Kidney (tissue), 14 donors: ENCODE measurements around the gene RNF225. TPM values are rescaled to one million over a fixed set of nuclear protein-coding genes. Genes with fewer than 3 reads are reported as not detected.
A peak's percentile ranks its signal among the peaks of the same experiment; 100 is the strongest.

Experiments used
- DNase-seq, 5 donors: peaks; one replicate each; pipeline ENCODE4 v3.0.0-alpha.2; 2013 to 2020
- FAIRE-seq: peaks from 2 replicates; lab custom pipeline; 2012; peaks lifted over from hg19 to GRCh38; lab: Jason Lieb, UNC
- H3K27ac ChIP-seq, 2 donors: one replicate each; pipeline ENCODE4 v1.7.0; 2013; ENCODE audit warnings: low read depth in 2 of 2, low read length in 2 of 2, inconsistent platforms in 1 of 2
- H3K27me3 ChIP-seq: one replicate; pipeline ENCODE4 v1.7.1; 2013; ENCODE audit warnings: low read length, inconsistent platforms; ENCODE audit not compliant: control insufficient read depth, insufficient read depth
- H3K36me3 ChIP-seq, 3 donors: one replicate each; pipeline versions ENCODE4 v1.7.0 to v1.7.1; 2013; ENCODE audit warnings: low read length in 3 of 3, control low read depth in 1 of 3, inconsistent platforms in 1 of 3; ENCODE audit not compliant: insufficient read depth in 3 of 3, control insufficient read depth in 2 of 3
- H3K4me1 ChIP-seq, 3 donors: one replicate each; pipeline versions ENCODE4 v1.7.0 to v1.7.1; 2013; ENCODE audit warnings: low read length in 3 of 3, inconsistent platforms in 1 of 3, low read depth in 1 of 3; ENCODE audit not compliant: control insufficient read depth in 2 of 3, insufficient read depth in 2 of 3
- H3K4me3 ChIP-seq, 3 donors: one replicate each; pipeline versions ENCODE4 v1.7.0 to v1.8.1; 2013; ENCODE audit warnings: low read length in 3 of 3, control low read depth in 1 of 3, inconsistent platforms in 1 of 3
- H3K9ac ChIP-seq, 3 donors: one replicate each; pipeline versions ENCODE4 v1.7.0 to v1.7.1; 2013; ENCODE audit warnings: low read length in 3 of 3, control low read depth in 1 of 3, inconsistent platforms in 1 of 3
- H3K9me3 ChIP-seq, 3 donors: one replicate each; pipeline versions ENCODE4 v1.7.0 to v1.7.1; 2013; ENCODE audit warnings: low read length in 3 of 3, control low read depth in 1 of 3, inconsistent platforms in 1 of 3; ENCODE audit not compliant: control insufficient read depth in 2 of 3, insufficient read depth in 1 of 3
- intact Hi-C: fragments of 100-400 bp; cut with DNase I; formaldehyde crosslinking; loops from one replicate; pipeline ENCODE4 v1.11.1; 2022
- polyA plus RNA-seq: library from polyadenylated mRNA; stranded (reverse); fragments of 350-450 nt; fragmentation: Illumina TruSeq; extraction: RNeasy Lipid Tissue Mini Kit (QIAGEN cat#74804); gene quantifications from one replicate; pipeline ENCODE4 v1.2.3, GENCODE V29; 2014; ENCODE audit warnings: low read depth, low replicate concordance; ENCODE audit not compliant: insufficient read depth
- total RNA-seq: library from RNA; stranded (reverse); fragmentation: NEBNext Ultra II Directional; extraction: Animal tissue kit (Norgen Biotek cat#: 25700); gene quantifications from one replicate; pipeline ENCODE4 v1.2.1, GENCODE V29; 2021
- TF ChIP-seq, protein P1 (sequence below): IDR thresholded peaks from 3 replicates; pipeline ENCODE4 v1.5.1; 2012; ENCODE audit warnings: mild to moderate bottlenecking, moderate library complexity, borderline replicate concordance; ENCODE audit not compliant: insufficient read depth; ENCODE audit errors: extremely low read depth
- donor health status: control.
- donor health status: control.
- donor health status: control.
- donor health status: control.
- donor health status: control.
- donor health status: DM: yes; HTN: yes; CAD: no.
- donor health status: Normal renal cell carcinoma (clear cell type).

RNF225 gene
- total and polyA plus RNA-seq, 2 donors from 2014 or later: 0.25 TPM; not detected in 1

GRCh38 chr19:58386576-58387337, 8.7 kb upstream of the RNF225 start, which contains the start of gene RPS5:
Gene RPS5 (plus strand): TSS chr19:58387269. CDS start chr19:58388138, 869 bp downstream.
- Histone ChIP-seq H3K27ac (peak within 1 kb of the TSS; percentile 97), H3K4me3 (peak within 1 kb of the TSS; percentile 87 to 98 (median 88)), H3K9ac (peak within 1 kb of the TSS; percentile 82 to 93 (median 91)), H3K9me3 (no peaks in the 10 kb centered on the region), H3K4me1 (peaks cover 3 to 16% (median 7%) of the 10 kb centered on the region in 3 donors), H3K27me3 (no peaks in the 10 kb centered on the region), H3K36me3 (peaks cover 0 to 18% (median 2%) of the 10 kb centered on the region in 3 donors)
- FAIRE-seq (peak; percentile 32), DNase-seq (peak; percentile 97 to 99 (median 99))
- intact Hi-C loops: no loop called here
- TF ChIP-seq, protein P1, sequence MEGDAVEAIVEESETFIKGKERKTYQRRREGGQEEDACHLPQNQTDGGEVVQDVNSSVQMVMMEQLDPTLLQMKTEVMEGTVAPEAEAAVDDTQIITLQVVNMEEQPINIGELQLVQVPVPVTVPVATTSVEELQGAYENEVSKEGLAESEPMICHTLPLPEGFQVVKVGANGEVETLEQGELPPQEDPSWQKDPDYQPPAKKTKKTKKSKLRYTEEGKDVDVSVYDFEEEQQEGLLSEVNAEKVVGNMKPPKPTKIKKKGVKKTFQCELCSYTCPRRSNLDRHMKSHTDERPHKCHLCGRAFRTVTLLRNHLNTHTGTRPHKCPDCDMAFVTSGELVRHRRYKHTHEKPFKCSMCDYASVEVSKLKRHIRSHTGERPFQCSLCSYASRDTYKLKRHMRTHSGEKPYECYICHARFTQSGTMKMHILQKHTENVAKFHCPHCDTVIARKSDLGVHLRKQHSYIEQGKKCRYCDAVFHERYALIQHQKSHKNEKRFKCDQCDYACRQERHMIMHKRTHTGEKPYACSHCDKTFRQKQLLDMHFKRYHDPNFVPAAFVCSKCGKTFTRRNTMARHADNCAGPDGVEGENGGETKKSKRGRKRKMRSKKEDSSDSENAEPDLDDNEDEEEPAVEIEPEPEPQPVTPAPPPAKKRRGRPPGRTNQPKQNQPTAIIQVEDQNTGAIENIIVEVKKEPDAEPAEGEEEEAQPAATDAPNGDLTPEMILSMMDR: no peak

DNA sequence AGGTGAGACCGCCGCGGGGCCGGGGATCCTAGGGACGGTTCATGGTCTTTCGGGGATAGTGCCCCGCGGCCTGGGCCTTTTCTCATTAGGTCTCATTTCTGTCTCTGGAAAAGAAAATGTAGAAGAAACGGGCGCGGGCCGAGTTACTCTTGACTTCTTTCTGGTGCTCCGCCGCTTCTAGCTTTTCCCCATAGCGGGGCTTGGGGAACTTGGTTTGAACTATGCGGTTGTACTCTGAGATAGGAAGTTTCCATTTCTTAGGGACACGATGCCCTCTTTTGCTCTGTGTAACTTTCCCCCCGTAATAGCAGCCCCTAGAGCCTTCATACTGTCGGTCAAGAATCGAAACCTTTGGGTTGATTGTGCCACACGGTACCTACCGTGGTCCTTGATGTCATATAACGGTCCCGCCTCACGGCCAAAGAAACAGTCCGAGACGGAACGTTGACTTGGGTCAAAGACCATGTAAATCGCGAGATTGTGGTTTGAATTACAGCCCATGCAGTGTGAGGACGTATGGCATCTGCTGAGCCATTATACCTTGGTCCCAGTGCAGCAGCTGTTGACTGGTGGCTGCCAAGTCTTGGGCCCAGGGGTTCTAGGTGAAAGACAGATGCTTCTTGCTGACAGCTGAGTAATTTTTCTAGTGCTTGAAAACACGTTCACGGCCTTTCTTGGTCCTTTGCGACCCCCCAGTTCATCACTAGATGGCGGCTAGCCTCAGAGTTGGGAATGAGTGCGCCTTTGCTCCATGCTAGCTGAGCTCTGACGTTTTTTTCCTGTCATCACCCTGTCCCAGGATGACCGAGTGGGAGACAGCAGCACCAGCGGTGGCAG, 7.9 kb upstream of the RNF225 start:
- H3K4me1 ChIP-seq: peaks cover 3 to 13% (median 7%) of the 10 kb centered on the region in 3 donors

GRCh38 chr19:58388175-58388526, 7.3 kb upstream of the RNF225 start:
- intact Hi-C loops: no loop called here
- H3K4me3 ChIP-seq: peak overlapping the region in 2 of 3 donors; percentile 87 to 98
- no peak overlapping the region for H3K9ac ChIP-seq
- H3K36me3 ChIP-seq: peaks cover 2 to 26% (median 4%) of the 10 kb centered on the region in 3 donors
- H3K9me3 ChIP-seq: no peaks in the 10 kb centered on the region
- TF ChIP-seq, protein P1: no peak
- DNase-seq (peak in 1 of 5 donors; percentile 46), FAIRE-seq (no peak)
- no peak overlapping the region for H3K27ac ChIP-seq
- peaks cover 3 to 13% (median 7%) of the 10 kb centered on the region in 3 donors for H3K4me1 ChIP-seq
- no peaks in the 10 kb centered on the region for H3K27me3 ChIP-seq

More for the DNA sequence above, 7.9 kb upstream of the RNF225 start:
- peaks cover 0 to 20% (median 2%) of the 10 kb centered on the region in 3 donors for H3K36me3 ChIP-seq
- H3K9me3 ChIP-seq: no peaks in the 10 kb centered on the region
- TF ChIP-seq, protein P1: no peak
- no peaks in the 10 kb centered on the region for H3K27me3 ChIP-seq
- peak overlapping the region; percentile 57 to 91 (median 82) for H3K9ac ChIP-seq
- peak in 1 of 5 donors; percentile 8 for DNase-seq
- H3K27ac ChIP-seq: no peak overlapping the region
- intact Hi-C loops: no loop called here
- FAIRE-seq: no peak
- H3K4me3 ChIP-seq: peak overlapping the region; percentile 87 to 98 (median 88)
